ENCODE measurements around the gene CASZ1. TPM values are rescaled to one million over a fixed set of nuclear protein-coding genes. Genes with fewer than 3 reads are reported as not detected.

The CASZ1 gene
- polyA plus RNA-seq, 4 donors = 14.1 to 24.5 (median 19.9) TPM

GRCh38 chr1:10644307-10645128 lies 151.9 kb downstream of the CASZ1 start:
- DNase-seq (ENCODE audit: low read depth in 4 of 4, low spot score in 3 of 4) = no peak

GRCh38 chr1:10643607-10644306 lies 152.7 kb downstream of the CASZ1 start:
- DNase-seq (ENCODE audit: low read depth in 4 of 4, low spot score in 3 of 4) = no peak

DNA sequence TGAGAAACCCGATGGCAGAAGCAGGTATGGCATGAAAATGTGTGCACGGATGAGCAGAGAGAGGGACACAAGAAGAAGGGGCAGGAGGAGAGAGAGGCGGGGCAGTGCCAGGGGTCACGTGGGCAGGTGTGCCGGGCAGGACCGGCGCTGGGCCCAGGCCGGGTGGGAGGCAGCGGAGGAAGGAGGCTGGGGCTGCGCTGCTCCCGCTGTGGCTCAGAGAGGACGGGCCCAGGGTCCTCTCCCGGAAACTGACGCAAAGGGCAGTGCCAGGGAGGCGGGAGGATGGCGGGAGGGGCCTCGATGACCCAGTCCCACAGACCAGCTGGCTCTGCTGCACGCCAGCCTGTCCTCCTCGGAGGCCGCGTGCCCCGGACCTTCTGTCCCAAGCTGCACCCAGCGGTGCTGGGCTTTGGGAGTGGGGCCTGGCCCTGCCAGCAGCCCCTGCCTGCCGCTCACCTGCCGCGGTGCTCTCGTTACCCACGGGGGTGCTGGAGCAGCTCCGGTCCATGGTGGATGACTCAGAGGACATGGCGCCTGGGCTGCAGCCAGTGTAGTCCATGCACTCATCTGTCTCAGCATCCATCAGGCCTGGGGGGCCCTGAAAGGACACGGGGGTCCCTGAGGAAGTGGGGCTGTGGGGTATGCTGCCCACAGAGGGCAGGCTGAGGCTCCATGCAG lies 153.9 kb downstream of the CASZ1 start:
- DNase-seq (ENCODE audit: low read depth in 4 of 4, low spot score in 3 of 4) = no peak

GRCh38 chr1:10641976-10642375 lies 154.5 kb downstream of the CASZ1 start:
- no peak for DNase-seq (ENCODE audit: low read depth in 4 of 4, low spot score in 3 of 4)

DNA sequence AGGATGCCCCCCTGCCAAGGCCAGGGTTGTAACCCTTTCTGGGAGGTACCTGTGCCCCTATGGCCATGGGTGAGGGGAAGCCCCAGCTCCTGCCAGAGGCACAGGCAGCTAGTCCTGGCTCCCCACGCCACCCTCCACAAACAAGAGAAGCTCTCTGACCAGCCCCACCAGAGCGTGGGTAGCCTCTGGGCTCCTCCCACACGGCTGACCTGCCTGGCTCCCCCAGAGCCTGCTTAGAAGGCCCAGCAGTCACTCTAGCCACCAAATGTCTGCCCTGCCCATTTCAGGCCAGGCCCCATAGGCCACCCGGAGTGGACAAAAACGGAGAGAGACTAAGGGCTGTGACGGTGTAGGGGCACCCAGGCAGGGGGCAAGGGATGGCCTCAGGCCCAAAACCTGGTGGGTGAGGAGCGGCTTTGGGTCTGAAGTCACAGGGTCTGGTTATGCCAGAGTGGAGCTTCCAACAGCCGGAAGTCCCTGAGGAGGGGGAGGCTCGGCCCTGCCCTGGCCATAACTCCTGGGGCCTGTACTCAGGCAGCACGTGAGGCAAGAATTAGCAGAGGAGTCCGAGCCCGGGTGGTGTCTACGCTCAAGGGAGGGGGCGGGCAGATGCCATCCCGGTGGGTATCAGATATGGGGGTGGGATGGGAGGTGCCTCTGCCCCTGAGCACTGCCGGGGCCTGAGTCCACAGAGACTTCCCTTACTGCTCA lies 155.4 kb downstream of the CASZ1 start:
- no peak for DNase-seq (ENCODE audit: low read depth in 4 of 4, low spot score in 3 of 4)

DNA sequence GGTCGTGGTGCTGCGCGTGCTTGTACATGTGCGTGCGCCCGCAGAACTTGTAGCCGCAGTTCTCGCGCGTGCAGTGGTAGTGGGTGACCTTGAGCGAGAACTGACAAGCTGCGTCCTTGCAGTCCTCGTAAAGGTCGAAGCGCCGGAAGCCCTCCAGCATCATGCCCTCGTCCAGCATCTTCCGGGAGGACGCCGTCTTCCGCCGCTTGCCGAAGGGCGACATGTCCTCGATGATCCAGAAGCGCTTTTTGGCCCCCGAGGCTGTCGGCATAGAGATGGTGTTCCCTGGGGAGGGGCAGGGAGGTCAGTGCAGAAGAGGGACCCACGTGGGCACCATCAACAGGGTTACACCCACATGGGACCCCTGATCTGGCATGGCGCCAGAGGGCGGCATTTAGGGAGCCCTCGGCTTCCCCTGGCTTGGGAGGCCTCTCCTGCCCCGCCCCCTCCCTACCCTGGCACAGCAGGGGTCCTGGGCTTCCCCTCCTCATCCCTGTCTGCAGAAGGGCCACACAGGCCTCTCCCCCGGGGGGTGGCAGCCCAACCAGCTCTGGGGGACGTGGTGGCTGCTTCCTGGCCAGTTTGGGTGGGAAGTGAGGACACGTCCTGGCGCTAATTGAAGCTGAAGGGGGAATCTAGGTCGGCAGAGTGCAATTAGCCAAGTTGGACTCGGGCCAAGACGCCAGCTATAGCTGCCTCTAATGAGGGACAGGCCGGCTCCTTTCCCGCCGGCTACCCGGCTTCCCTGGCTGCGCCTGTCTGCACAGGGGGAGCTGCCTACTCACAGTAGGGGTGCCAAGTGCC lies 156.5 kb downstream of the CASZ1 start:
- no peak for DNase-seq (ENCODE audit: low read depth in 4 of 4, low spot score in 3 of 4)

DNA sequence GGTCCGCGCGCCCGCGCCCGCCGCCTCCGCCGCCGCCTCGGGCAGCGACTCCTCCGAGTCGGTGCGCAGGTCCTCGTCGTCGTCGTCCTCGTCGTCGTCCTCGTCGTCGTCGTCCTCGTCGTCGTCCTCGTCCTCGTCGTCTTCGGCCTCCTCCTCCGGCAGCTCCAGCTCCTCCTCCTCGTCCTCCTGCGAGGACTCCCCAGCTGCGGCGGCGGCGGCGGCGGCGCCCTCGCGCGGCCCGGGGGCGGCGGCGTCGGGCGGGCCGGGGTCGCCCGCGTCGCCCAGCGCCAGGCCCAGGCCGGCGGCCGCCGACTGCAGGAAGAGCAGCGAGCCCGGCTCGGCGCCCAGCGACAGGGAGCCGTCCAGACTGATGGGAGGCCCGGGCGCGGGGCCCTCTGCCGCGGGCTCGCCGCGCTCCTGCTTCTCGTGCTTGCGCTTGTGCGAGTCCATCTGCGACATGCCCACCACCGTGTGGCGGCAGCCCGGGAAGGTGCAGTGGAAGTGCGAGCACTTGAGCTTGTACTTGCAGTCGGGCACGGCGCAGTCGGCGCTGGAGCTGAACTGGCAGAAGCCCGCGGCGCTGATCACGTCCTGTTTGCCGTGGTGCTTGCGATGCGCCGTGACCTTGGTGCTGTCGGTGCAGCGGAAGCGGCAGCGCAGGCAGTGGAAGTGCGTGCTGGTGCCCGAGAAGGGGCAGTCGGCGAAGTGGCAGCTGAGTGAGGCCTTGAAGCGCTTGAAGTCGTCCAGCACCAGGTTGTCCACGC lies 157.3 kb downstream of the CASZ1 start:
- DNase-seq (ENCODE audit: low read depth in 4 of 4, low spot score in 3 of 4) = no peak

- no peak for DNase-seq (ENCODE audit: low read depth in 4 of 4, low spot score in 3 of 4)
These were observed 157.9 kb downstream of the CASZ1 start for GRCh38 chr1:10638559-10639005.

DNA sequence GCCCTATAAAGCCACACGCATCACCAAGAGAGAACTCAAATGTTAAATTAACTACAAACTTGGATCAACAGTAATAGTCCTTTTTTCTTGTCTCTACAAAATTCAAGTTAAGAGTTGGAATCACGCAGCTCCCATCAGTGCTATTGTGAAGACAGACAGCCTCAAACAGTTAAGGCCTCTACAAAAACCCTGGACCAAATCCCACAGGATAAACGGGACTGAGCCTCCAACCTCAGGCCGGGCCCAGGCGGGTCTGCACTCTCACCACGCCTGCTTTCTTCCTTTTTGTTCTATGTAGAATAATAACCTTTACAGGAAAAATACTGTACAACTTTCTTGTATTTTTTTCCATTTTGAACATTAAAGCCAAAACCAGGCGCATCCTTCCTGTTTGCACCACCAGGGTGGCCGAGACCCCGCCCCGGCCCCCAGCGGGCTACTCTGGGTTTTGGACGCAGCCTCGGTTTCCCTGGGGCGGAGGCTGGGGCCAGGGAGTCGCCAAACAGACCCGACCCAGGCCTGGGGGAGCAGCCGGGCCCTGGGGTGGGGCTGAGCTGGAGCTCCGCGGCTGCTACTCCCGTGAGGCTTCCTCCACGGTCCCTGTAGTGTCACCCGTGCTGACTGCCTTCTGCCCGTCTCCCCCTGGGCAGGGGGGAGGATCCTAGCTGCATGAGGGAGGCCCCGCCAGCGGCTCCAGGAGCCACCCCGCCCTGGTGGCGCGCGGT lies 158.4 kb downstream of the CASZ1 start:
- no peak for DNase-seq (ENCODE audit: low read depth in 4 of 4, low spot score in 3 of 4)

GRCh38 chr1:10637400-10637799 lies 159.0 kb downstream of the CASZ1 start:
- DNase-seq (ENCODE audit: low read depth in 4 of 4, low spot score in 3 of 4) = no peak

- no peak for DNase-seq (ENCODE audit: low read depth in 4 of 4, low spot score in 3 of 4)
These were observed 160.5 kb downstream of the CASZ1 start for GRCh38 chr1:10635992-10636391.

- no peak for DNase-seq (ENCODE audit: low read depth in 4 of 4, low spot score in 3 of 4)
These were observed 161.2 kb downstream of the CASZ1 start for GRCh38 chr1:10635085-10635896.

DNA sequence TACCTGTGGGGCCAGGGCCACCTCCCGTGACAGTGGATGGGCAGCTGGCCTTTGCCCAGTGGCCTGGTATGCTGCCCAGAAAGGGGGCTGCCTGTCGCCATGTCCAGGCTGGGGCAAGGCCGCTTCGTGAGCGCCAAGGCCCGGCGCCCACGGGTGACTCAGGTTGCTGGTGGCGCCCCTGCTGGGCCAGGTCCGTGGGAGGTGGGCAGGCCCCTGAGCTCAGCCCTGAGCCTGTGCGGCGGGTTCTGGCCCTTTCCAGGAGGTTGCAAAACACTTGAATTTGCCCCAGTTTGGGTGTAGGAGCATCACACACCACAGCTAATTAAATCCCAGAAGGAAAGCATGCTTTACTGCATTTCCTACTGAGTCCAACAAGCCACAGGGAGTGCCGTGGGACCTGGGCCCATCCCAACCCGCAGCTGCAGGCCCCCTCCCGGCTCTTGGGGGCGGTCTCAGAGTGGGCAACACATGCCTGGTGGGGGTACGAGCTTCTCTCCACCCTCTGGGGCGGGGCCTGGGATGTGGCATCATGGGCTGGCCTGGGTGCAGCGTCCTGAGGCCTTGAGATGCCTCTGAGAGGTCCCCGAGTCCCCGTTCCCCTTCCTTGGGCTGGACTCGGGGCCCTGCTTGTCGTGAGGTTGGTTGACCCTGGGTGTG lies 161.9 kb downstream of the CASZ1 start:
- DNase-seq (ENCODE audit: low read depth in 4 of 4, low spot score in 3 of 4) = no peak

GRCh38 chr1:10634075-10634427 lies 162.4 kb downstream of the CASZ1 start:
- no peak for DNase-seq (ENCODE audit: low read depth in 4 of 4, low spot score in 3 of 4)

GRCh38 chr1:10633416-10633815 lies 163.0 kb downstream of the CASZ1 start:
- DNase-seq (ENCODE audit: low read depth in 4 of 4, low spot score in 3 of 4) = no peak

- no peak for DNase-seq (ENCODE audit: low read depth in 4 of 4, low spot score in 3 of 4)
These were observed 163.8 kb downstream of the CASZ1 start for GRCh38 chr1:10632691-10633090.
